GM10266 (cell line): Measurements from ENCODE around the gene TNFSF13B.
"Not testable (repeated sequence)": the region's sequence is repeated elsewhere in the genome, so short reads cannot be mapped to it uniquely, and the experiment has no call there.

Source experiments
- DNase-seq: peaks from one replicate; pipeline ENCODE4 v3.0.0; 2012; ENCODE audit errors: extremely low spot score
- TF ChIP-seq, protein P1 (sequence below): IDR thresholded peaks from 2 replicates; pipeline ENCODE4 v1.5.1; 2012; ENCODE audit warnings: mild to moderate bottlenecking, low read depth; ENCODE audit not compliant: control insufficient read depth, insufficient read depth; ENCODE audit errors: missing control alignments

TNFSF13B gene

DNA sequence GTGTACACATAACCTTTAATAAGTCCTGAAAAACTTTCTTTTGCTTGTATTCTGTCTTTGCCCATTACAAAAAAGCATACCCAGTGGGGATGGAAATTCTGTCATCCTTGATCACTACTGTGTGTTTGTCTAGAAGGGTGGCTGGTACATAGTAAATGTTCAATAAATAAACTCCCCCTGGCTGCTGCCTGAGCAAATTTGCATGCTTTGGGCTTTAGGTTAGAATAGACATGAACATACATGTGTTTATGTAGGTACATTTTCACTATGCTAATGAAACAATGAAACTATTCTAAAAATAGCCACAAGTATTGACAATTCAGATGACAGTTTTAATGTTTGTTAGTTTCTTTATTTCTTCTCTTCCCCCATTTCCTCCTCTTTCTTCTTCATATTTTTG, 36.1 kb downstream of the TNFSF13B start:
- TF ChIP-seq, protein P1, sequence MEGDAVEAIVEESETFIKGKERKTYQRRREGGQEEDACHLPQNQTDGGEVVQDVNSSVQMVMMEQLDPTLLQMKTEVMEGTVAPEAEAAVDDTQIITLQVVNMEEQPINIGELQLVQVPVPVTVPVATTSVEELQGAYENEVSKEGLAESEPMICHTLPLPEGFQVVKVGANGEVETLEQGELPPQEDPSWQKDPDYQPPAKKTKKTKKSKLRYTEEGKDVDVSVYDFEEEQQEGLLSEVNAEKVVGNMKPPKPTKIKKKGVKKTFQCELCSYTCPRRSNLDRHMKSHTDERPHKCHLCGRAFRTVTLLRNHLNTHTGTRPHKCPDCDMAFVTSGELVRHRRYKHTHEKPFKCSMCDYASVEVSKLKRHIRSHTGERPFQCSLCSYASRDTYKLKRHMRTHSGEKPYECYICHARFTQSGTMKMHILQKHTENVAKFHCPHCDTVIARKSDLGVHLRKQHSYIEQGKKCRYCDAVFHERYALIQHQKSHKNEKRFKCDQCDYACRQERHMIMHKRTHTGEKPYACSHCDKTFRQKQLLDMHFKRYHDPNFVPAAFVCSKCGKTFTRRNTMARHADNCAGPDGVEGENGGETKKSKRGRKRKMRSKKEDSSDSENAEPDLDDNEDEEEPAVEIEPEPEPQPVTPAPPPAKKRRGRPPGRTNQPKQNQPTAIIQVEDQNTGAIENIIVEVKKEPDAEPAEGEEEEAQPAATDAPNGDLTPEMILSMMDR, result no peak
- no peak for DNase-seq

DNA sequence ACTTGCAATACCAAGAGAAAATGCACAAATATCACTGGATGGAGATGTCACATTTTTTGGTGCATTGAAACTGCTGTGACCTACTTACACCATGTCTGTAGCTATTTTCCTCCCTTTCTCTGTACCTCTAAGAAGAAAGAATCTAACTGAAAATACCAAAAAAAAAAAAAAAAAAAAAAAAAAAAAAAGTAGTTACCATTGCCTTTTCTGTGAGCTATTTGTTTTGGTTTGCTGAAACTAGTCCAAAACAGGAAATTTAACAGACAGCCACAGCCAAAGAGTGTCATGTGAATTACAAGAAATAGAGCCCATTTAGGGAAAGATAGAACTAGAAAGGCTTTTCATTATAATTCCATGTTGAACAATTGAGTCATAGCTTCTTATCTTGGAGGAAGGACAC, 37.3 kb downstream of the TNFSF13B start:
- TF ChIP-seq, protein P1, result no peak
- DNase-seq, result no peak

DNA sequence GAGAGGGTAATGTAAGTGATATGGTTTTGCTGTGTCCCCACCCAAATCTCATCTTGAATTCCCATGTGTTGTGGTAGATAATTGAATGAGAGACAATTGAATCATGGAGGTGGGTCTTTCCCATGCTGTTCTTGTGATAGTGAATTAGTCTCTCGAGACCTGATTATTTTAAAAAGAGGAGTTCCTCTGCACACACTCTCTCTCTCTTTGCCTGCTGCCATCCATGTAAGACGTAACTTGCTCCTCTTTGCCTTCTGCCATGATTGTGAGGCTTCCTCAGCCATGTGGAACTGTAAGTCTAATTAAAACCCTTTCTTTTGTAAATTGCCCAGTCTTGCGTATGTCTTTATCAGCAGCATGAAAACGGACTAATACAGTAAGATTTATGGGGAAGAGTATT, 42.1 kb downstream of the TNFSF13B start:
- not testable (repeated sequence) for DNase-seq

DNA sequence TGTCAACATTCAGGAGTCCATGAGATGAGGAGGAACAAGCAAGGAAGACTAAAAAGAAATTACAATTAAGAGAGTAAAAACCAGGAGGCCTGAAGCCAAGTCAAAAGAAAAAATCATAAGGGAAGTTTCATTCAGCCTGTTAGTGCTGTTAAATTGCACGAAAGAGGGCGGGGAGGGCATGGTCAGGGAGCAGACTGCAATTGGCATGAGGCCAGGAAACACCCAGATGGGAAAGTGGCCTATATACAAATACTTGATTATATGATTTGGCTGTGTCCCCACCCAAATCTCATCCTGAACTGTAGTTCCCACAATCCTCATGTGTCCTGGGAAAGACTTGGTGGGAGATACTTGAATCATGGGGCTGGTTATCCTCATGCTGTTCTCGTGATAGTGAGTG, 43.9 kb downstream of the TNFSF13B start:
- DNase-seq, result no peak
- TF ChIP-seq, protein P1, result no peak

DNA sequence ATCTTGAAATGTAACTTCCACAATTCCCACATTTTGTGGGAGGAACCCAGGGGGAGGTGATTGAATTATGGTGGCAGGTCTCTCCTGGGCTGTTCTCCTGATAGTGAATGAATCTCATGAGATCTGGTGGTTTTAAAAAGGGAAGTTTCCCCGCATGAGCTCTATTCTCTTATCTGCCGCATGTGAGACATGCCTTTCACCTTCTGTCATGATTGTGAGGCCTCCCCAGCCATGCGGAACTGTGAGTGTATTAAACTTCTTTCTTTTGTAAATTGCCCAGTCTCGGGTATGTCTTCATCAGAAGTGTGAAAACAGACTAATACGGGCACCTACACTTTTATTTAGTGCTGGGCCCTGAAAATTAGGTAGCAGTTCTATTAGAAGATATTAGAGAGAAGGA, 45.8 kb downstream of the TNFSF13B start:
- no peak for DNase-seq
- TF ChIP-seq, protein P1, result no peak

DNA sequence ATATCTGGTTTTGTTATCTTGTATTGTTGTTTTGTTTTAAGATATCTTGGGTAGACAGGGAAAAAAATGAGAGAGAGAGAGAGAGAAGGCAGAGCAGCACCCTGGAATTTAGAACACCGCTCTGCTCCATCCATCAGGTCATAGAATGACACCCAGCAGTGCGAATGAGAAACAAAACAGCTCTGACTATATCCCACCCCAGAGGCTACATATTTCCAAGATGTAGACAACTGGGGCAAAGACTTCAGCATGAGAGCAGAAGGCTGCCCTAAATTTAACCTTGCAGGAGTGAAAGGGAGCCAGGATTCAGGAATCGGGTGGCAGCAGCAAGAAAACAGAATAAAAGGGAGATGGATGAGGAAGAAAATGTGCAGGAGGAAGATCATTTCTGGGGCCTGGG, 46.5 kb downstream of the TNFSF13B start:
- no peak for DNase-seq
- TF ChIP-seq, protein P1, result no peak

DNA sequence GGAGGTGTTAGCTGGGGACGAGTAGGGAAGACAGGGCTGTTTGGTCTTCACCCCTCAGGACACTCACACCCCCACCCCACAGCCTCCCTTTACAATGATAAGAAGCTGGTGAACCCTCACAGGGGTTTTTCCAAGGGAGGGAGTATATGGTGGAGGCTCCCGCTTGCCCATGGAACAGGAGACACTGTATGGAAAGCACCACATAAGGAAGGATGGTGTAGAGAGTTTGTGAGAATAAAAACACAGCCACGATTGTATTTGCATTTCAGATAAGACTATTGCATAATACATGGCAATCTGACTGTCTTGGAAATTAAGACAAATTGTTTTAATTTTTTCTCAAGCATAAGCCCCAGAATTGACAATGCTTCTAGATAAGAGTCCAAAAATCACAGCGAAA, 46.9 kb downstream of the TNFSF13B start:
- DNase-seq, result no peak

More for the DNA sequence above, 46.9 kb downstream of the TNFSF13B start:
- TF ChIP-seq, protein P1, result no peak
